Measurements from ENCODE around the gene SGIP1. TPM values are rescaled to one million over a fixed set of nuclear protein-coding genes. Genes with fewer than 3 reads are reported as not detected.

Gene SGIP1
- total and polyA plus RNA-seq, 2 donors (not counting 3 experiments of a cell fraction or from before 2014, with no cell fraction given), result 30.9 to 68.9 TPM

- no peak for DNase-seq (ENCODE audit: low read depth, low spot score)
- no peak overlapping the region for H3K4me2 ChIP-seq (ENCODE audit: insufficient read depth, low read length)
- intact Hi-C loops (cut with micrococcal nuclease) (no loop called here), dilution Hi-C loops (cut with MboI; ENCODE audit: extremely low pct_ligation_motif_present, low sequenced_read_pairs) (no loop called here)
- no peak overlapping the region for H2AFZ ChIP-seq (ENCODE audit: low read depth, low read length)
- TF ChIP-seq MYC (IDR thresholded peaks at IDR 0.05; ENCODE audit: low read depth, low read length) (no peak), POLR2AphosphoS5 (IDR thresholded peaks at IDR 0.05; ENCODE audit: insufficient read depth, low read depth, low read length) (no peak), FOS (IDR thresholded peaks at IDR 0.05; ENCODE audit: borderline replicate concordance, insufficient read depth, low read length) (no peak)
- no peak overlapping the region for H3K9ac ChIP-seq (replicated peaks; ENCODE audit: extremely low read depth, insufficient read depth, low read length)
- no TSS peak for BruUV-seq (replicated peaks)
- no peak for FAIRE-seq
- no peak overlapping the region for H3K27ac ChIP-seq (ENCODE audit: insufficient read depth, low read depth, low read length)
- H4K20me1 ChIP-seq (replicated peaks; ENCODE audit: control insufficient read depth, extremely low read depth, insufficient read depth, low read length), result no peaks in the 10 kb centered on the region
- peaks cover 0 to 2% of the 10 kb centered on the region in 2 experiments for H3K36me3 ChIP-seq (ENCODE audit: control insufficient read depth in 2 of 2, extremely low read depth in 1 of 2, insufficient read depth in 2 of 2, low read length in 2 of 2)
- H3K4me3 ChIP-seq (replicated peaks in 1 of 3; ENCODE audit: insufficient read depth in 1 of 3, low read depth in 1 of 3, low read length in 3 of 3), result no peak overlapping the region
- H3K9me1 ChIP-seq (replicated peaks; ENCODE audit: control insufficient read depth, extremely low read depth, insufficient read depth, low read length), result no peaks in the 10 kb centered on the region
- ChIA-PET POLR2A (no interaction called here), CTCF (interaction anchor here (1.8 kb wide), 1 partner anchor 15 kb away, joined by 4 read pairs; no protein-coding TSS in a partner anchor)
- no peaks in the 10 kb centered on the region for H3K27me3 ChIP-seq (ENCODE audit: control insufficient read depth in 2 of 2, insufficient read depth in 2 of 2, low read length in 2 of 2)
- peaks cover 15% of the 10 kb centered on the region for H3K4me1 ChIP-seq (ENCODE audit: control insufficient read depth, extremely low read depth, insufficient read depth, low read length)
- no peaks in the 10 kb centered on the region for H3K9me3 ChIP-seq (replicated peaks; ENCODE audit: control insufficient read depth, insufficient read depth, low read length)
- no peaks in the 10 kb centered on the region for H3K79me2 ChIP-seq (ENCODE audit: control insufficient read depth, insufficient read depth, low read length)
These were observed 95.0 kb downstream of the SGIP1 start for GRCh38 chr1:66628926-66629325.

- Histone ChIP-seq H3K9me3 (replicated peaks; ENCODE audit: control insufficient read depth, insufficient read depth, low read length) (no peaks in the 10 kb centered on the region), H3K4me3 (replicated peaks in 1 of 3; ENCODE audit: insufficient read depth in 1 of 3, low read depth in 1 of 3, low read length in 3 of 3) (no peak overlapping the region), H3K4me1 (ENCODE audit: control insufficient read depth, extremely low read depth, insufficient read depth, low read length) (no peaks in the 10 kb centered on the region), H2AFZ (ENCODE audit: low read depth, low read length) (no peak overlapping the region), H3K9ac (replicated peaks; ENCODE audit: extremely low read depth, insufficient read depth, low read length) (no peak overlapping the region), H3K36me3 (ENCODE audit: control insufficient read depth in 2 of 2, extremely low read depth in 1 of 2, insufficient read depth in 2 of 2, low read length in 2 of 2) (peaks cover 0 to 2% of the 10 kb centered on the region in 2 experiments), H4K20me1 (replicated peaks; ENCODE audit: control insufficient read depth, extremely low read depth, insufficient read depth, low read length) (no peaks in the 10 kb centered on the region), H3K27ac (ENCODE audit: insufficient read depth, low read depth, low read length) (no peak overlapping the region), H3K4me2 (ENCODE audit: insufficient read depth, low read length) (no peak overlapping the region), H3K9me1 (replicated peaks; ENCODE audit: control insufficient read depth, extremely low read depth, insufficient read depth, low read length) (no peaks in the 10 kb centered on the region), H3K27me3 (ENCODE audit: control insufficient read depth in 2 of 2, insufficient read depth in 2 of 2, low read length in 2 of 2) (no peaks in the 10 kb centered on the region), H3K79me2 (ENCODE audit: control insufficient read depth, insufficient read depth, low read length) (no peaks in the 10 kb centered on the region)
- CTCF ChIA-PET, result interaction anchor here (0.9 to 1.2 kb wide), 2 partner anchors 12 to 44 kb away, joined by 3 read pairs; no protein-coding TSS in a partner anchor
- dilution Hi-C loops (cut with MboI; ENCODE audit: extremely low pct_ligation_motif_present, low sequenced_read_pairs) (no loop called here), intact Hi-C loops (cut with micrococcal nuclease) (no loop called here)
- no TSS peak for BruUV-seq (replicated peaks)
- POLR2A ChIA-PET, result no interaction called here
- TF ChIP-seq CTCF (IDR thresholded peaks at IDR 0.05; ENCODE audit: extremely low read depth in 1 of 2, insufficient read depth in 1 of 2, low read depth in 1 of 2, low read length in 2 of 2), result no peak
- no peak for TF ChIP-seq GATA2 (IDR thresholded peaks at IDR 0.05; ENCODE audit: insufficient read depth, insufficient read length, low read depth, low read length)
- TF ChIP-seq MYC (IDR thresholded peaks at IDR 0.05; ENCODE audit: low read depth, low read length), result no peak
- TF ChIP-seq FOS (IDR thresholded peaks at IDR 0.05; ENCODE audit: borderline replicate concordance, insufficient read depth, low read length), result no peak
- no peak for TF ChIP-seq POLR2AphosphoS5 (IDR thresholded peaks at IDR 0.05; ENCODE audit: insufficient read depth, low read depth, low read length)
- TF ChIP-seq EZH2 (IDR thresholded peaks at IDR 0.05; ENCODE audit: borderline replicate concordance, low read depth, low read length, severe bottlenecking), result no peak
- no peak for TF ChIP-seq JUN (IDR thresholded peaks at IDR 0.05; ENCODE audit: borderline replicate concordance, insufficient read depth, insufficient read length, low read depth)
- TF ChIP-seq POLR2A (IDR thresholded peaks at IDR 0.05; ENCODE audit: low read depth, low read length), result no peak
- TF ChIP-seq MAX (IDR thresholded peaks at IDR 0.05; ENCODE audit: insufficient read depth, insufficient read length), result no peak
- FAIRE-seq (no peak), DNase-seq (ENCODE audit: low read depth, low spot score) (peak; percentile 27)
These were observed 99.2 kb downstream of the SGIP1 start for GRCh38 chr1:66633159-66633558.
